ENCODE results near the gene NFAM1. TPM values are rescaled to one million over a fixed set of nuclear protein-coding genes. Genes with fewer than 3 reads are reported as not detected.
A peak's percentile ranks its signal among the peaks of the same experiment; 100 is the strongest.

NFAM1 gene
- total and polyA plus RNA-seq, 2 of the 4 experiments (the other 2 are of a cell fraction) = not detected

DNA sequence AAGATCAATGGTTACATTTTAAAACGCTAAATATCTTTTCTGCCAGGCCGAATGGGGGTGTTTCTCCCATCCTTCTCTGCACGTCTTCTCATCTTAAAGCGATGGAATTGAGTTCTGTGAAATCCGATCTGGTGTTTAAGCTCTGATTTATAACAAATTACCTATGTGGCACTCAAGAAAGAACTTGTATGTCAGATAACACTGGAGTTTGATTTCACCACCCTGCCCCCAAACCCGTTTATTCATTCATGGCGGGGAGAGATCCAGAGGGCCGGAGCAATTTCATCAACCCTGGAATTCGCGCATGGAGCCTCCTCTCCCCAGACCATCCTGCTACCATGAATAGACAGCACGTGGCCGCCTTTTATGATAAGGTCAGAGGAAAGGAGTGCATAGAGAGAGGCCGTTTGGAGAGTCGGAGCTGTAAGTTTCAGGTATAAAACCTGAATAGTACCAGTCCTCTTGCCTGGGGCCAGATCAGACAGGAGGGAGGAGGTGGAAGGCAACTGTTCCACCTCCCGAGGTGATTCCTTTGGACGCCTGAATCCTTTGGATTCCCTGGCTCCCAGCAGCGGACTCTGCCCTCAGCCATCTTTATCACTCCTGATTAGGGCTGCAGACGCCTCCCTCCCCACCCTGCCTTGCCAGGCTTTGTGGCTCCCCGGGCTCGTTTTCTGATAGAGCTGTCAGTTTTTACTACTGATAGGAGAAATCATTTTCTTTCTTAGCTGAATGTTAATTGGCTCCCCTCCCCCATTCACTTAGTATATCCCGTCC, 27.3 kb upstream of the NFAM1 start:
- no TSS peak for BruUV-seq (replicated peaks)
- no peak overlapping the region for H2AK5ac ChIP-seq (ENCODE audit: low read depth, low read length)
- in situ Hi-C loops (cut with MboI; ENCODE audit: low sequenced_read_pairs) (no loop called here), intact Hi-C loops (cut with micrococcal nuclease) (no loop called here), dilution Hi-C loops (cut with HindIII; ENCODE audit: low sequenced_read_pairs, unreplicated experiment) (no loop called here)
- no peak overlapping the region for H2AFZ ChIP-seq (replicated peaks; ENCODE audit: low read length, poor library complexity)
- H4K8ac ChIP-seq (ENCODE audit: low read depth in 2 of 2, low read length in 2 of 2) = no peak overlapping the region
- no peak overlapping the region for H2BK120ac ChIP-seq (ENCODE audit: low read depth, low read length)
- no peak overlapping the region for H3K18ac ChIP-seq (ENCODE audit: low read depth, low read length)
- no peaks in the 10 kb centered on the region for H3K36me3 ChIP-seq (ENCODE audit: control insufficient read depth, insufficient read depth, low read length)
- H3K4ac ChIP-seq (ENCODE audit: low read depth, low read length) = no peak overlapping the region
- no peak overlapping the region for H4K91ac ChIP-seq (ENCODE audit: insufficient read depth, low read depth, low read length)
- H2AK9ac ChIP-seq (replicated peaks; ENCODE audit: low read depth, low read length, poor library complexity) = no peak overlapping the region
- no peak overlapping the region for H2BK5ac ChIP-seq (ENCODE audit: low read depth, low read length, poor library complexity, severe bottlenecking)
- peaks cover 47% of the 10 kb centered on the region for H3K27me3 ChIP-seq (ENCODE audit: control insufficient read depth, insufficient read depth, low read length)
- H2BK15ac ChIP-seq (ENCODE audit: low read depth, low read length) = no peak overlapping the region
- WGBS, 2 experiments (ENCODE audit: extremely low coverage in 2 of 2, insufficient read length in 1 of 2) = no CpG with 5 or more reads among the region's 21 CpGs
- no peaks in the 10 kb centered on the region for H3K79me1 ChIP-seq (ENCODE audit: low read depth in 1 of 2, low read length in 2 of 2)
- H4K20me1 ChIP-seq (ENCODE audit: insufficient read depth, low read length) = no peaks in the 10 kb centered on the region
- ChIA-PET POLR2A (ENCODE audit: unreplicated experiment) (no interaction called here), CTCF (no interaction called here)
- H3K4me3 ChIP-seq (ENCODE audit: insufficient read depth, low read depth, low read length) = no peak overlapping the region
- no peak overlapping the region for H4K5ac ChIP-seq (ENCODE audit: low read depth, low read length)
- 0 out of 2 replicates have a peak overlapping the region, but pooled peaks have one; percentile 3 for H3K4me2 ChIP-seq (ENCODE audit: low read depth, low read length)
- DNase-seq (no peak), ATAC-seq (ENCODE audit: low read depth) (no peak)
- H3K9me1 ChIP-seq (ENCODE audit: insufficient read depth, low read length) = no peaks in the 10 kb centered on the region
- H2BK20ac ChIP-seq (ENCODE audit: low read depth, low read length) = no peak overlapping the region
- H3K23ac ChIP-seq (ENCODE audit: low read depth, low read length) = no peak overlapping the region
- H3K27ac ChIP-seq (ENCODE audit: insufficient read depth, low read length) = no peak overlapping the region
- H3K9me3 ChIP-seq (ENCODE audit: control insufficient read depth, insufficient read depth, low read length) = no peaks in the 10 kb centered on the region
- H3K14ac ChIP-seq (replicated peaks; ENCODE audit: low read depth, low read length) = no peak overlapping the region
- TF ChIP-seq MAZ (IDR thresholded peaks at IDR 0.05; ENCODE audit: borderline replicate concordance, low read depth, low read length) (no peak), FOS (IDR thresholded peaks at IDR 0.05; ENCODE audit: low read depth, low read length) (no peak), CEBPB (IDR thresholded peaks at IDR 0.05; ENCODE audit: low read depth, low read length) (no peak), RAD21 (IDR thresholded peaks at IDR 0.05; ENCODE audit: low read length) (no peak), SMC3 (IDR thresholded peaks at IDR 0.05; ENCODE audit: low read depth, low read length) (no peak), POLR2A (IDR thresholded peaks at IDR 0.05; ENCODE audit: low read depth, low read length) (no peak), NFE2L2 (IDR thresholded peaks at IDR 0.05; ENCODE audit: low read depth, low read length) (no peak), CHD1 (IDR thresholded peaks at IDR 0.05; ENCODE audit: low read depth, low read length) (no peak), RFX5 (IDR thresholded peaks at IDR 0.05; ENCODE audit: low read depth, low read length) (no peak), RCOR1 (IDR thresholded peaks at IDR 0.05; ENCODE audit: insufficient replicate concordance, low read length) (no peak), BHLHE40 (IDR thresholded peaks at IDR 0.05; ENCODE audit: low read depth, low read length) (no peak)
- no peak overlapping the region for H3K56ac ChIP-seq (ENCODE audit: extremely low read depth, insufficient read depth, low read length)
- H3K9ac ChIP-seq (ENCODE audit: low read depth, low read length) = no peak overlapping the region
- H3K4me1 ChIP-seq (ENCODE audit: control insufficient read depth, insufficient read depth, low read length) = no peaks in the 10 kb centered on the region; the same call in 1 of the 2 replicates

Measured in IMR-90 (cell line).